Stimulated activated CD8-positive, alpha-beta memory T cell treated with anti-CD3 and anti-CD28 coated beads, Interleukin-2, amount 100 ng/mL, for 48 hours (primary cell): ENCODE measurements around the gene CHD5.
"Not testable (repeated sequence)": the region's sequence is repeated elsewhere in the genome, so short reads cannot be mapped to it uniquely, and the experiment has no call there.

ENCODE experiments used
- DNase-seq, 2 donors: peaks; one replicate each; pipeline ENCODE4 v3.0.0-alpha.2; 2020; ENCODE audit warnings: low read depth in 2 of 2

The CHD5 gene

GRCh38 chr1:6180268-6180706 lies at the start of gene CHD5:
CHD5 (minus strand) TSS chr1:6180321; CDS start chr1:6180023, 298 bp downstream.
- no peak for DNase-seq

GRCh38 chr1:6225651-6226050 lies 45.5 kb upstream of the CHD5 start:
- no peak for DNase-seq

DNA sequence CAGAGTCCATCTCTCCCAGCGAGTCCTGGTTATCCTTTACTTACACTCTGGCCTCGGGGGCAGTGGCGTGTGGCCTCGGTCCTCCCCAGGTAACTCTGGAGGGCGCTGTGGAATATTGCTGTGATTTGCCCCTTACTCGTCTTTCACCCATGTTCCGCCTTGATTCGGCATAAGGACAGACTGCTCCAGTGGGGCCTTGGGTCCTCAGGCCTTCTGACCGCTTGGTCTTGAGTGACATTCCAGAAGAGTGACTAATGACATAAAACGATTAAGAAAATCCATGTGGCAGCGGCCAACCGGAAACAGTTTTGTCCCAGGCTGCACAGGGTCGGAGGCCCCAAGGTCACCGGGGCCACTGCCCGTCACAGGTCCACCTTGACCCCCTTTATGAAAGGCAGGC lies 44.6 kb upstream of the CHD5 start:
- DNase-seq = no peak

DNA sequence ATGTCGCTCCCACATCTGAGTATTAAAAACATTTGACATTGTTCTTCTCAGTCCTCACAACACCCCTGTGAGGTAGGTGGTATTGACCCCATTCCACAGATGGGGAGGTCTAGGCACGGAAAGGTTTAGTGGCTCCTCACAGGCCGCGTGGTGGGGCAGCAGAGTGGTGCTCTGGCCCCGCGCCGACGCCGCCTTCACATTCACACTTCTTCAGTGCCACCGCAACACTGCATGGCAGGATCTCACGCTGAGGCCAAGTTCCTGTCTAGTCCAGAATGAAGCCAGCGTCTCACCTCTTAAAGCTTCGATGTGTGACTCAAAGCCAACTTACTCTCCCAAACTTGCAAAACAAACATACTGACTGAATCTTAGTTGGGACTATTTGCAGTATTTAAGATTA lies 43.5 kb upstream of the CHD5 start:
- DNase-seq = no peak

DNA sequence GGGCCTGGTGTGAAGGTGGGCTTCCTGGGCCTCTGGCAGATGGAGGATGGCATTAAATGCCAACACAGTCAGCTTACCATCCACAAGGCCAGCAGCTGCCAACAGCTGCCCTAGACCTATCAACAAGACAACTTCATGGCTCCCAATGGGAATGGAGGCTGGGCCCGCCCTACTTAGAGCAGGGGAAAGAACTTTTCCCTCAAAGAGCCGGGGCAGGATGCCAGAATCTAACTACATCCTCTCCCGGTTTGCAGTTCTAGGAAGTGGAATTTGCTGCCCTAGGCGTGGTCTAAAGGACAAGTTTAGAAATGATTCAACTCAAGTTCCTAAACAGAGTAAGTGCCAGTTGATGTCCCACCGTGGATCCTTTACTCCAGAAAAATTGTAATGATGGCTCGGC lies 42.5 kb upstream of the CHD5 start:
- DNase-seq = no peak

DNA sequence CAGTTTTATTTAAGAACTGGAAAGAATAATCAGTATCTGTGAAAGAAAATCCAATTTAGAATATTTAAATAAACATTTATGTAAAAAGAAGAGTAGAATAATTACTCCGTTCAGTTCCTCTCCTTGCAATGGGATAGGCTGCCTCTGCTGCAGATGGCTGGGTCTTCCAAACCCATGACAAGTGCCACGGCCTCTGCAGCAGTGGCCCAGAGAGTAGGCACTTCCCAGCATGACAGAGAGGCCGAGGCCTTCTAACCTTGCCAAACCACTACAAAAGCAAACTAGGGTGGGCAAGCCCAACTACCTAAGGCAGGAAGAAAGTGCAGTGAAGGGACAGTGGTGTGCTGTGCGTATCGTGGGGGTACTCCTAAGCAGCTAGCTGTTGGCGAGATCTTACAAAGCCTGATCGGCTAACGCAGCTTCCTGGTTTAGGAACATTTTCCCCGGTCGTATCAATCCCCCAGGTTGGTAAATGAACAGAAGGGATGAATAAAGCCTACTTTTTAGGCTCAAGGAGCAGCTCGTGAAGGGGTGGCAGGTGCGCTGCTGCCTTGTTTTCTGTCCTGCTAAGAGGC lies 41.2 kb upstream of the CHD5 start:
- no peak for DNase-seq

GRCh38 chr1:6220236-6220635 lies 40.1 kb upstream of the CHD5 start:
- DNase-seq = no peak

DNA sequence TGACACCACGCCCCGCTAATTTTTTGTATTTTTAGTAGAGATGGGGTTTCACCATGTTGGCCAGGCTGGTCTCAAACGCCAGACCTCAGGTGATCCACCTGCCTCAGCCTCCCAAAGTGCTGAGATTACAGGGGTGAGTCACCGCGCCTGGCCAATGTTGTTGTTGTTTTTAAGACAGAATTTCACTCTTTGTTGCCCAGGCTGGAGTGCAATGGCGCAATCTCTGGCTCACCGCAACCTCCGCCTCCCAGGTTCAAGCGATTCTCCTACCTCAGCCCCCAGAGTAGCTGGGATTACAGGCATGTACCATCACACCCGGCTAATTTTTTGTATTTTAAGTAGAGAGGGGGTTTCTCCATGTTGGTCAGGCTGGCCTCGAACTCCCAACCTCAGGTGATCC lies 39.5 kb upstream of the CHD5 start:
- not testable (repeated sequence) for DNase-seq

GRCh38 chr1:6218375-6219164 lies 38.4 kb upstream of the CHD5 start:
- DNase-seq = no peak

DNA sequence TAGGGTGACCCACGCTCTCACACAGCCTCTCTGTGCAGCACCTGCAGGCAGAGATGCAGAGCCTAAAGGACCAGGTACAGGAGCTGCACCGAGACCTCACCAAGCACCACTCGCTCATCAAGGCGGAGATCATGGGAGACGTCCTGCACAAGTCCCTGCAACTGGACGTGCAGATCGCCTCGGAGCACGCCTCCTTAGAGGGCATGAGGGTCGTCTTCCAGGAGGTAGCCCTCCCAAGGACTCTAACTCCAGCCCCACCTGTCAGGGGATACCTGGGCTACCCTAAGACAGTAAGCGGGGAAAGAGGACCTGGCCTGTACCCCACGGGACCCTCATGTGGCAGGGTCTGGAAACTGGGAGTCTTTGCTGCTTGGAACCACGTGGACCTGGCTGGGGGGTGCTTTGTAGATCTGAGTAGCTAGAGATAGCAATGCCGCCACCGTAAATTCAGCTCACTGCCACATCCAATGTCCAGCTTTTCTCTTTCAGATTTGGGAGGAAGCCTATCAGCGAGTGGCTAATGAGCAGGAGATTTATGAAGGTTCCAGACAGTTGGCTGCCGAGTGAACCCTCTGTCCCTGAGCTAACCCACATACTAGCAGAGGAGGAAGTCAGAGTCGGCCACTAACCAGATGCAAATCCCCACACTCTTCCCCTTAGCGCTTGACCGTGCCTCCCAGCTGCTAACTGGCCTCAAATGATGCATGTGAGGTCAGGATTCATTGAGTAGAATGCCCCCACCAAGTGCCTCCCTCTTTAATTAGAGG lies 32.3 kb upstream of the CHD5 start:
- DNase-seq = no peak

DNA sequence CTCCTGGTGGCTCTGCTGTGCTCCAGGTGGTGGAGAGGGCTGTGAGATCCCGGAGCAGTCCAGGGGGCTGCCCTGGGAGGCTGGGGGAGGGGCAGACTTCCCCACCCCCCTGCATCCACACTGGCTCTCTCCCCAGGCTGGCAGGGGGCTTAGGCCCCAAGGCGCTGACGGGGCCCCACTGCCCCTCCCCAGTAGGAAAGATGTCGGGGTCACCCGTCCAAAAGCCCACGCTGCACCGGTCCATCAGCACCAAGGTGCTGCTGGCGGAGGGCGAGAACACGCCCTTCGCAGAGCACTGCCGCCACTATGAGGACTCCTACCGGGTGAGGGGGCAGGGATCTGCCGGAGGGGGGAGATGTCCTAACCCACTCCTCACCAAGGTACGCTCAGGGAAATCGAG lies 31.6 kb upstream of the CHD5 start:
- DNase-seq = no peak

GRCh38 chr1:6210591-6211355 lies 30.7 kb upstream of the CHD5 start:
- DNase-seq = no peak

- peak in 1 of 2 donors; percentile 15 for DNase-seq
Observed at GRCh38 chr1:6209661-6210580, 29.8 kb upstream of the CHD5 start.

DNA sequence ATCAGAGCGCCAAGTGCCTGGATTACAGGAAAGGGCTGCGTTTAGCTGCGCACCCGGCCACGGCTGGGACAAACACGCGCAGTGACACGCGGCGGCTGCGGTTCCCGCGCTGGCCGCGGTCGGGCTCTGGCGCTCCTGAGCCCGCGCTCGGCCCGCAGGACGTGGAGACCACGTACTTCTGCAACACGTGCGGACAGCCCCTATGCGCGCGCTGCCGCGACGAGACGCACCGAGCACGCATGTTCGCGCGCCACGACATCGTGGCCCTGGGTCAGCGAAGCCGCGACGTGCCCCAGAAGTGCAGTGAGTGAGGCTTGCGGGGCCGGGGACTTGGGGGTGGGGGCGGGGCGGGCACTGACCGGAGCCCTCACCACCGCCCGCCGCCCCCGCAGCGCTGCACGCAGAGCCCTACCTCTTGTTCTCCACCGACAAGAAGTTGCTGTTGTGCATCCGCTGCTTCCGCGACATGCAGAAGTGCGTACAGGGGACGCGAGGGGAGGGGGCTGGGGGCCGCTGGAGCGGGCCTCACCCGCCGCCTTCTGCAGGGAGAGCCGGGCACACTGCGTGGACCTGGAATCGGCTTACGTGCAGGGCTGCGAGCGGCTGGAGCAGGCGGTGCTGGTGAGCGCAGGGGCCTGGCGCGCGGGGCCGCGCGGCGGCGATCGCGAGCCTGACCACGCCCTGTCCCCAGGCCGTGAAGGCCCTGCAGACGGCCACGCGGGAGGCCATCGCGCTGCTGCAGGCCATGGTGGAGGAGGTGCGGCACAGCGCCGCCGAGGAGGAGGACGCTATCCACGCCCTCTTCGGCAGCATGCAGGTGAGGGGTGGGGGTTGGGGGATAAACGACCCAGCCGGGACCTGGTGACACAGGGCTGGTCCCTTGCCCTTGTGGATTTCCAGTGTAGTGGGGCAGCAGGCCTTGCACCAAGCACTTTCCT lies 28.9 kb upstream of the CHD5 start:
- DNase-seq = no peak

DNA sequence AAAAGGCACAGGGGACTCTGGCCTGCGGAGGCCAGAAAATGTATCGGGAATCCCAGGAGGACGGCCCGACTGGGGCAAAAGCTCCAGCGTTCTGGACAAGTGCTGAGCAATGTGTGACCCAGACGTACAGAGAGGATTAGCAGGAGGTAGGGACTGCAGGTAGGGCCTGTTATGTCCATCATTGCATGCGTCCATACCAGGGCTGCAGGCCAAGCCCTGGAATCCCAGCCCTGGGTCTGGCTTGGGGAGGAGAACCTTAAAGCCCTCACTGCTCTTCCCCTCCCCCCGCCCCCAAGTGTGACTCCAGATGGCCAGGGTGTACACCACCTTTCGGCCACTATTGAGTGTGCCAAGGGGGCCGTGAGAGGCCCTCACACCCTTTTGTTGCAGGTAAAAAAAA lies 27.8 kb upstream of the CHD5 start:
- DNase-seq = no peak

DNA sequence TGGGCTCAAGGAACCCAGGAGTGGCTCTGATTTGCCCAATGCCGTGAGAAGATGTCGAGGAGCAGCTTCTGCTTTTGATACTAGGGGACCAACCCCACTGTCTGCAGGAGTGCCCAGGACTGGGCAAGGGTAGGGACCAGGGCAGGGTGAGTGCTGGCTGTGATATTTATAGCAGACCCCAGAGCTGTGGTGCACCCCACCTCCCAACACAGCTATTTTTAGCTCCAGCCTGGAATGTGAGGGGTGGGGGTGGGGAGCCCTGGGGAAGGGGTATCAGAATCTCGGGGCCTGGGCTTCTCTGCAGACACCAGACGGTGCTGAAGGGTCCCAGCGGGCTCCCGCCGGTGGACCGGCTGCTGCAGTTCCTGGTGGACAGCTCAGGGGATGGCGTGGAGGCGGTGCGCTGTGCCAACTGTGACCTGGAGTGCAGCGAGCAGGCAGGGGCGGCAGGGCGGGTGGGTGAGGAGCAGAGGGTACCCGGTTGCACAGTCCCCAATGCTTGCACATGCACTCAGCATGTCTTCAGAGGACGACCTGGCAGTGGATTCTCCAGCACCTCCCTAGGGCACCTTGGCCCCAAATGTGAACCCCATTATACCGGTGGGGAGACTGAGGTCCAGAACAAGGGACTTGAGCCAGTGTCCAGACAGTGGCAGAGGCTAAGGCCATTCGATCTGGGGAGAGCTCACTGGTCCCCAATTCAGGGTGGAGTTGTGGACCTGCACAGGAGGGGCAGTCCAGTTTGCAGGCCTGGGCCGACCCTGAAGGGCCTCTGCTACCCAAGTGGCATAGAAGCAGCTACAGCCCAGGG lies 27.2 kb upstream of the CHD5 start:
- no peak for DNase-seq

DNA sequence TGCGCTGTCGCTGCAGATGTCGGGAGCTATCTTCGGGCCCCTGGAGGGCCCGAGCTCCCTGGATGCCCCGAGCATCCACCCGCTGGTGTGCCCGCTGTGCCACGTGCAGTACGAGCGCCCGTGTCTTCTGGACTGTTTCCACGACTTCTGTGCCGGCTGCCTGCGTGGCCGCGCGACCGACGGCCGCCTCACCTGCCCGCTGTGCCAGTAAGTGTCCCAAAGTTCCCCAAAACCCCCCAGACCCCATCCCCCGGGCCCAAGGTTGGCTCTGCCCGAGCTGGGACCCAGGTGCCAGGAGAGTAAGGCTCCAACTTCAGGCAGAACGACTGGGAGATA lies 26.4 kb upstream of the CHD5 start:
- DNase-seq = no peak

DNA sequence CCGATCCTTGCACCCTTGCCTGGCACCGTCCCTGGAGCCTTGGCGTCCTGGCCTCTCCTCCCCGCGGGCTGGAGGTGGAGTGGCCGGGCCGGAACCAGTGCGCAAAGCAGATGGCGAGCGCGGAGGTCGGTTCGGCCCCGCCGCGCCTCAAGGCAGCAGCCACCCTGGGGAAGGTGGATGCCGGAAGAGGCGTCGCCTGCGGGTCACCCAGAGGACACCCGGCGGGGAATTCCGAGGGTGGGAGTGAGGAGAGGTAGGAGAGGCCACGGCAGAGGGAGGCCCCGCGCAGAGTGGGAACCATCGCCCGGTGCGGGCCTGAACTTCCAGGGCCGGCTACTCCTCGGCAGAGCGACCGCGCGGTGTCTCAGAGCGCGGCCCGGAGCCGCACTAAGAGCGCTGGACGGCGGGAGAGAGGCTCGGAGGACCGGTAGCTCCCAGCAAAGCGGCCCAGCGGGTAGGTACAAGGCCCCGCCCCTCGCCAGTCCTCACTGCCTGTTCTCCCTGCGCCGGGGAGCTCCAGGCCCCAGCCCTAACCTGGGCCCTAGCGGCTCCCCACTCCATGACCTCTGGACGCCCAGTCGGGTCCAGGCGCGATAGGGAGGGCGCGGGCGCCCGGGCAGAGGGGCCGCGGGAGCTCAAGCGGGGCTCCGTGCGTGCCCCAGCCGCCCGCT lies 25.9 kb upstream of the CHD5 start, which contains the start of gene RNF207:
RNF207 (plus strand) TSS at position 271 of the 671 bp plus-strand sequence. CDS start 417 bp downstream, outside the sequence.
- peak; percentile 59 to 65 for DNase-seq
